ENCODE results near the gene PPP1R1A. TPM values are rescaled to one million over a fixed set of nuclear protein-coding genes. Genes with fewer than 3 reads are reported as not detected.

The PPP1R1A gene
- total and polyA plus RNA-seq, 9 of the 15 experiments (the other 6 are each of a cell fraction or from before 2014, with no cell fraction given) = not detected

- no peak for TF ChIP-seq KLF1 (tag; IDR thresholded peaks at IDR 0.05)
- no peak for TF ChIP-seq HOXB6 (CRISPR knock-in tag; IDR thresholded peaks at IDR 0.05; ENCODE audit: borderline replicate concordance)
- TF ChIP-seq BRD9 (IDR thresholded peaks at IDR 0.05; ENCODE audit: low read depth, partially characterized antibody) = no peak
- no peak for TF ChIP-seq ZBTB9 (CRISPR knock-in tag; IDR thresholded peaks at IDR 0.05)
- TF ChIP-seq BDP1 (IDR thresholded peaks at IDR 0.05; ENCODE audit: insufficient read depth, insufficient read length) = no peak
- no peak for TF ChIP-seq ZNF395 (CRISPR knock-in tag; IDR thresholded peaks at IDR 0.05)
- no peak for TF ChIP-seq ZNF143 (CRISPR knock-in tag; IDR thresholded peaks at IDR 0.05)
- TF ChIP-seq SMARCA5 (IDR thresholded peaks at IDR 0.05) = no peak
Measured at GRCh38 chr12:54595471-54595870, 7.0 kb upstream of the PPP1R1A start (continued).

- H3K79me2 ChIP-seq (ENCODE audit: control insufficient read depth, insufficient read depth, low read length) = no peaks in the 10 kb centered on the region
- peaks cover 3% of the 10 kb centered on the region; the same call in 1 of the 2 replicates for H4K20me1 ChIP-seq (replicated peaks; ENCODE audit: control insufficient read depth, insufficient read depth, low read length)
- ATAC-seq = no peak
- H3K36me3 ChIP-seq (ENCODE audit: control insufficient read depth, insufficient read depth, low read length) = no peaks in the 10 kb centered on the region
- H3K9me1 ChIP-seq (ENCODE audit: control insufficient read depth, insufficient read depth, low read length) = no peaks in the 10 kb centered on the region
- no peak overlapping the region for H3K9ac ChIP-seq (ENCODE audit: insufficient read depth in 1 of 2, low read depth in 2 of 2, low read length in 2 of 2)
- DNase-seq (ENCODE audit: extremely low read depth in 1 of 4, low spot score in 3 of 4) = no peak
- H3K27me3 ChIP-seq (ENCODE audit: control insufficient read depth in 2 of 2, insufficient read depth in 2 of 2, low read length in 2 of 2) = peaks cover 22 to 58% of the 10 kb centered on the region in 2 experiments
- no peak overlapping the region for H3K4me3 ChIP-seq
- intact Hi-C loops (cut with micrococcal nuclease) = no loop called here
- no TSS peak for BruUV-seq (replicated peaks)
- no peaks in the 10 kb centered on the region for H3K9me3 ChIP-seq (replicated peaks; ENCODE audit: control insufficient read depth, insufficient read depth, low read depth, low read length)
- in situ Hi-C loops (cut with MboI) = no loop called here
- H3K4me2 ChIP-seq (ENCODE audit: insufficient read depth, low read length) = no peak overlapping the region
- no peak overlapping the region for H3K27ac ChIP-seq (ENCODE audit: extremely low read depth, low read depth, low read length)
- 0% methylated on average over 5 of the region's 5 CpGs for WGBS (ENCODE audit: insufficient coverage, low coverage, missing lambda C conversion rate)
- peaks cover 0 to under 1% of the 10 kb centered on the region in 2 experiments; a peak in 2 of 5 replicates for H3K4me1 ChIP-seq (replicated peaks in 1 of 2; ENCODE audit: control insufficient read depth in 2 of 2, insufficient read depth in 2 of 2, low read length in 2 of 2)
- no peak for FAIRE-seq
- H2AFZ ChIP-seq (ENCODE audit: low read depth, low read length) = no peak overlapping the region
- ChIA-PET CTCF (ENCODE audit: low intra/inter-chr PET ratio) (no interaction called here), POLR2A (interaction anchor here (1.0 kb wide), 1 partner anchor 14 kb away, joined by 3 read pairs; no protein-coding TSS in a partner anchor)
- TF ChIP-seq ZBTB49 (CRISPR knock-in tag; IDR thresholded peaks at IDR 0.05; ENCODE audit: borderline replicate concordance) (no peak), IRF9 (tag; IDR thresholded peaks at IDR 0.05) (no peak), HMGN3 (IDR thresholded peaks at IDR 0.05; ENCODE audit: borderline replicate concordance, extremely low read depth, insufficient read length, low read depth, low read length) (no peak), ZKSCAN8 (CRISPR knock-in tag; IDR thresholded peaks at IDR 0.05) (no peak), TARDBP (IDR thresholded peaks at IDR 0.05) (no peak), MLLT1 (IDR thresholded peaks at IDR 0.05) (no peak)
Measured at GRCh38 chr12:54593725-54594124, 5.3 kb upstream of the PPP1R1A start.
